Nephron progenitor cell (in vitro differentiated cells): ENCODE data around the gene TLR1.

Source experiments
- DNase-seq: peaks from one replicate; pipeline ENCODE4 v3.0.0; 2021
- H3K27ac Mint-ChIP-seq: 2 replicates; pipeline ENCODE4 v1.8.0; 2021; ENCODE audit warnings: mild to moderate bottlenecking, moderate library complexity, mixed read lengths
- H3K27me3 Mint-ChIP-seq: 2 replicates; pipeline ENCODE4 v1.8.0; 2021; ENCODE audit warnings: mild to moderate bottlenecking, low read depth, mixed read lengths; ENCODE audit not compliant: poor library complexity
- H3K36me3 Mint-ChIP-seq: 2 replicates; pipeline ENCODE4 v1.8.0; 2021; ENCODE audit warnings: low read depth, mixed read lengths
- H3K4me1 Mint-ChIP-seq: 2 replicates; pipeline ENCODE4 v1.8.0; 2021; ENCODE audit warnings: mixed read lengths
- H3K4me3 Mint-ChIP-seq: 2 replicates; pipeline ENCODE4 v1.8.0; 2021; ENCODE audit warnings: mild to moderate bottlenecking, moderate library complexity, mixed read lengths
- H3K9me3 Mint-ChIP-seq: 2 replicates; pipeline ENCODE4 v1.8.0; 2021; ENCODE audit warnings: mild to moderate bottlenecking, moderate library complexity, mixed read lengths
- CTCF ChIP-seq: fragments of 200-600 bp; sonication (generic); IDR thresholded peaks from 2 replicates; pipeline ENCODE4 v1.5.0; 2021; ENCODE audit warnings: antibody characterized with exemption

Gene TLR1

GRCh38 chr4:38765382-38765781 lies 39.2 kb downstream of the TLR1 start:
- Mint-ChIP-seq H3K36me3 (no peaks in the 10 kb centered on the region), H3K27ac (peak overlapping the region; percentile 9), H3K27me3 (no peaks in the 10 kb centered on the region), H3K4me3 (no peak overlapping the region), H3K9me3 (peaks cover 7% of the 10 kb centered on the region), H3K4me1 (peaks cover 6% of the 10 kb centered on the region)
- TF ChIP-seq CTCF = no peak
- DNase-seq = no peak

- H3K27ac Mint-ChIP-seq = no peak overlapping the region
- no peak for DNase-seq
- H3K36me3 Mint-ChIP-seq = no peaks in the 10 kb centered on the region
- no peaks in the 10 kb centered on the region for H3K27me3 Mint-ChIP-seq
- H3K9me3 Mint-ChIP-seq = peaks cover 7% of the 10 kb centered on the region
- TF ChIP-seq CTCF = no peak
- no peak overlapping the region for H3K4me3 Mint-ChIP-seq
- H3K4me1 Mint-ChIP-seq = peaks cover 9% of the 10 kb centered on the region
Observed at GRCh38 chr4:38764277-38764676, 40.3 kb downstream of the TLR1 start.

GRCh38 chr4:38762560-38762959 lies 42.0 kb downstream of the TLR1 start:
- no peak for DNase-seq
- Mint-ChIP-seq H3K27me3 (no peaks in the 10 kb centered on the region), H3K27ac (no peak overlapping the region), H3K4me1 (peaks cover 11% of the 10 kb centered on the region), H3K36me3 (no peaks in the 10 kb centered on the region), H3K4me3 (no peak overlapping the region), H3K9me3 (peaks cover 6% of the 10 kb centered on the region)
- no peak for TF ChIP-seq CTCF

- Mint-ChIP-seq H3K9me3 (no peaks in the 10 kb centered on the region), H3K4me1 (peaks cover 11% of the 10 kb centered on the region), H3K4me3 (no peak overlapping the region), H3K36me3 (no peaks in the 10 kb centered on the region), H3K27me3 (no peaks in the 10 kb centered on the region), H3K27ac (no peak overlapping the region)
- no peak for TF ChIP-seq CTCF
- DNase-seq = no peak
Observed at GRCh38 chr4:38759790-38760122, 44.8 kb downstream of the TLR1 start.

- DNase-seq = peak; percentile 71
Observed at GRCh38 chr4:38759113-38759789, 45.3 kb downstream of the TLR1 start.

More at GRCh38 chr4:38759113-38759789, 45.3 kb downstream of the TLR1 start:
- H3K36me3 Mint-ChIP-seq = no peaks in the 10 kb centered on the region
- no peaks in the 10 kb centered on the region for H3K9me3 Mint-ChIP-seq
- peaks cover 11% of the 10 kb centered on the region for H3K4me1 Mint-ChIP-seq
- TF ChIP-seq CTCF = peak; percentile 65
- H3K27me3 Mint-ChIP-seq = no peaks in the 10 kb centered on the region
- H3K4me3 Mint-ChIP-seq = no peak overlapping the region
- no peak overlapping the region for H3K27ac Mint-ChIP-seq
